Endothelial cell of umbilical vein (primary cell): ENCODE data around the gene BMPER. TPM values are rescaled to one million over a fixed set of nuclear protein-coding genes. Genes with fewer than 3 reads are reported as not detected.
A peak's percentile ranks its signal among the peaks of the same experiment; 100 is the strongest.

ENCODE experiments used
- BruUV-seq: library from RNA; stranded (reverse); fragments of 400-500 nt; replicated peaks from 2 replicates; lab custom pipeline; 2021; lab: Mats Ljungman, UMichigan
- CTCF ChIA-PET: fragments of 300-600, 350-600 bp; sonication (Branson Sonifier 250); formaldehyde crosslinking; loops from one replicate; lab custom pipeline; 2021; ENCODE audit warnings: antibody characterized with exemption, inconsistent platforms; lab: Charles Lee
- POLR2A ChIA-PET: fragments of 300-600, 350-600 bp; sonication (Branson Sonifier 250); formaldehyde crosslinking; loops from one replicate; lab custom pipeline; 2021; ENCODE audit warnings: antibody characterized with exemption, inconsistent platforms; lab: Charles Lee
- DNase-seq: peaks from one replicate; pipeline ENCODE4 v3.0.0-alpha.2; 2011; ENCODE audit warnings: low read depth, low spot score
- FAIRE-seq: peaks from 2 replicates; lab custom pipeline; 2011; peaks lifted over from hg19 to GRCh38; lab: Jason Lieb, UNC
- H2AFZ ChIP-seq: 2 replicates; pipeline ENCODE4 v1.6.0; 2012; ENCODE audit warnings: low read depth, low read length, control low read depth, inconsistent platforms
- H3K27ac ChIP-seq: 2 replicates; pipeline ENCODE4 v1.5.1; 2011; ENCODE audit warnings: low read depth, mild to moderate bottlenecking, control low read depth, low read length, moderate library complexity; ENCODE audit not compliant: insufficient read depth
- H3K27me3 ChIP-seq, 2 experiments: 2 replicates each; pipeline versions ENCODE4 v1.6.0 to v1.6.1; 2011; ENCODE audit warnings: low read length in 2 of 2, mixed read lengths in 1 of 2; ENCODE audit not compliant: control insufficient read depth in 2 of 2, insufficient read depth in 2 of 2
- H3K36me3 ChIP-seq, 2 experiments: 2 replicates in 1 of 2; 3 replicates in 1 of 2; pipeline ENCODE4 v1.5.1; 2011; ENCODE audit warnings: low read length in 2 of 2, mild to moderate bottlenecking in 1 of 2, moderate library complexity in 1 of 2; ENCODE audit not compliant: control insufficient read depth in 2 of 2, insufficient read depth in 2 of 2; ENCODE audit errors: extremely low read depth in 1 of 2
- H3K4me1 ChIP-seq: 3 replicates; pipeline ENCODE4 v1.5.1; 2011; ENCODE audit warnings: mild to moderate bottlenecking, low read length; ENCODE audit not compliant: control insufficient read depth, insufficient read depth; ENCODE audit errors: extremely low read depth
- H3K4me2 ChIP-seq: 2 replicates; pipeline ENCODE4 v1.6.1; 2011; ENCODE audit warnings: low read length, control low read depth, mixed read lengths; ENCODE audit not compliant: insufficient read depth
- H3K4me3 ChIP-seq, 3 experiments: fragments of 200-600 bp in 1 of 3; sonication (generic), shearing (Covaris generic) in 1 of 3; replicated peaks in 1 of 3; 2 replicates each; pipeline ENCODE4 v1.5.1; 2011 to 2016; ENCODE audit warnings: control low read depth in 3 of 3, low read length in 3 of 3, mild to moderate bottlenecking in 2 of 3, inconsistent platforms in 1 of 3, low read depth in 1 of 3, moderate library complexity in 1 of 3; ENCODE audit not compliant: insufficient read depth in 1 of 3
- H3K79me2 ChIP-seq: 2 replicates; pipeline ENCODE4 v1.6.0; 2012; ENCODE audit warnings: low read length, inconsistent platforms; ENCODE audit not compliant: control insufficient read depth, insufficient read depth
- H3K9ac ChIP-seq: replicated peaks from 2 replicates; pipeline ENCODE3; 2011; ENCODE audit warnings: low read length, control low read depth; ENCODE audit not compliant: insufficient read depth; ENCODE audit errors: extremely low read depth
- H3K9me1 ChIP-seq: replicated peaks from 3 replicates; pipeline ENCODE4 v1.6.0; 2011; ENCODE audit warnings: mild to moderate bottlenecking, low read length; ENCODE audit not compliant: control insufficient read depth, insufficient read depth; ENCODE audit errors: extremely low read depth
- H3K9me3 ChIP-seq: replicated peaks from 2 replicates; pipeline ENCODE4 v1.5.1; 2012; ENCODE audit warnings: low read length, inconsistent platforms; ENCODE audit not compliant: control insufficient read depth, insufficient read depth
- H4K20me1 ChIP-seq: replicated peaks from 2 replicates; pipeline ENCODE3; 2011; ENCODE audit warnings: mild to moderate bottlenecking, low read length; ENCODE audit not compliant: control insufficient read depth, insufficient read depth; ENCODE audit errors: extremely low read depth
- EZH2 ChIP-seq: IDR thresholded peaks from 2 replicates; pipeline ENCODE4 v1.6.1; 2012; ENCODE audit warnings: borderline replicate concordance, low read depth, mild to moderate bottlenecking, moderate library complexity, low read length, inconsistent platforms; ENCODE audit not compliant: severe bottlenecking
- FOS ChIP-seq: IDR thresholded peaks from 2 replicates; pipeline ENCODE4 v1.6.1; 2011; ENCODE audit warnings: mild to moderate bottlenecking, low read length, moderate library complexity, borderline replicate concordance; ENCODE audit not compliant: insufficient read depth
- GATA2 ChIP-seq: IDR thresholded peaks from 2 replicates; pipeline ENCODE4 v1.7.0; 2011; ENCODE audit warnings: low read depth, mild to moderate bottlenecking, moderate library complexity, mixed read lengths, low read length; ENCODE audit not compliant: insufficient read length, insufficient read depth
- JUN ChIP-seq: IDR thresholded peaks from 2 replicates; pipeline ENCODE4 v1.6.1; 2011; ENCODE audit warnings: borderline replicate concordance, low read depth; ENCODE audit not compliant: insufficient read length, insufficient read depth
- MYC ChIP-seq: IDR thresholded peaks from one replicate; pipeline ENCODE4 v1.6.1; 2011; ENCODE audit warnings: mild to moderate bottlenecking, low read depth, low read length
- POLR2A ChIP-seq: IDR thresholded peaks from 2 replicates; pipeline ENCODE4 v1.6.1; 2012; ENCODE audit warnings: low read depth, mild to moderate bottlenecking, control low read depth, low read length
- POLR2AphosphoS5 ChIP-seq: IDR thresholded peaks from 2 replicates; pipeline ENCODE4 v1.6.1; 2012; ENCODE audit warnings: low read depth, mild to moderate bottlenecking, control low read depth, low read length, moderate library complexity; ENCODE audit not compliant: insufficient read depth
- dilution Hi-C: fragments of 300-500 bp; cut with MboI; formaldehyde crosslinking; loops from one replicate; pipeline ENCODE4 v1.15.0; 2019; ENCODE audit warnings: low sequenced_read_pairs; ENCODE audit not compliant: extremely low pct_ligation_motif_present
- intact Hi-C: fragments of 100-400 bp; cut with micrococcal nuclease; formaldehyde crosslinking; loops from one replicate; pipeline ENCODE4 v1.10.0; 2022
- polyA plus RNA-seq, 4 experiments: library from polyadenylated mRNA; depleted of rRNA in 3 of 4; stranded (reverse) in 3 of 4; unstranded in 1 of 4; fragments of >200 nt; gene quantifications; 2 replicates each; pipeline versions ENCODE4 v1.2.1 to v1.2.3, GENCODE V29; 2011 to 2012; ENCODE audit warnings: missing spikeins in 1 of 4
- total RNA-seq: library from RNA; stranded (reverse); gene quantifications from 2 replicates; pipeline ENCODE4 v1.2.3, GENCODE V29; 2021
- TF ChIP-seq, protein P1 (sequence below): IDR thresholded peaks from 2 replicates; pipeline ENCODE4 v1.6.1; 2011; ENCODE audit not compliant: insufficient read depth, insufficient read length
- TF ChIP-seq, protein P2 (sequence below), 2 donors: IDR thresholded peaks; 1 replicate in 1 of 2; 2 replicates in 1 of 2; pipeline ENCODE4 v1.5.1; 2011; ENCODE audit warnings: low read length in 2 of 2, mild to moderate bottlenecking in 2 of 2, moderate library complexity in 2 of 2, control low read depth in 1 of 2, inconsistent platforms in 1 of 2, low read depth in 1 of 2; ENCODE audit not compliant: insufficient read depth in 1 of 2; ENCODE audit errors: extremely low read depth in 1 of 2

The BMPER gene
- total and polyA plus RNA-seq, 2 donors (not counting 3 experiments of a cell fraction or from before 2014, with no cell fraction given), result 0.10 to 0.13 TPM

DNA sequence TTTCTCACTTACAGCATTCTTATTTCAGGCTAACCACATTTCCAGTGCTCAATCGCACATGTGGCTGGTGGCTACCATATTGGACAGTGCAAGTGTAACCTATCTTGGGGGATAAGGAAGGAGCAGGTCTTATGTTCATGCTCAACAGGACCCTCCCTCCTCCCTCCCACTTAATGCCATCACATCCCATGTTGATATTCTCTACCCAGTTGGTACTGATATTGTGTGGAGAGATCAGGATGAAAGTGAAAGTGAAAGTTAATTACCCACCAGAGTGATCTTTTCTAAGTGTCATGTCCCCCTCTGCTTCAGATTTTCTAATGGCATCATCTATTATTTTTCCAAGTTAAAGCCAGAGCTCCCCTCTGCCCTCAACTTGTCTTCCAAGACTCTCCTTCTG lies 91.6 kb downstream of the BMPER start:
- no peaks in the 10 kb centered on the region for H3K36me3 ChIP-seq
- TF ChIP-seq MYC (no peak), POLR2AphosphoS5 (no peak), JUN (no peak), EZH2 (no peak), GATA2 (no peak), POLR2A (no peak), FOS (no peak)
- TF ChIP-seq, protein P1, sequence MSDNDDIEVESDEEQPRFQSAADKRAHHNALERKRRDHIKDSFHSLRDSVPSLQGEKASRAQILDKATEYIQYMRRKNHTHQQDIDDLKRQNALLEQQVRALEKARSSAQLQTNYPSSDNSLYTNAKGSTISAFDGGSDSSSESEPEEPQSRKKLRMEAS, result no peak
- TF ChIP-seq, protein P2, sequence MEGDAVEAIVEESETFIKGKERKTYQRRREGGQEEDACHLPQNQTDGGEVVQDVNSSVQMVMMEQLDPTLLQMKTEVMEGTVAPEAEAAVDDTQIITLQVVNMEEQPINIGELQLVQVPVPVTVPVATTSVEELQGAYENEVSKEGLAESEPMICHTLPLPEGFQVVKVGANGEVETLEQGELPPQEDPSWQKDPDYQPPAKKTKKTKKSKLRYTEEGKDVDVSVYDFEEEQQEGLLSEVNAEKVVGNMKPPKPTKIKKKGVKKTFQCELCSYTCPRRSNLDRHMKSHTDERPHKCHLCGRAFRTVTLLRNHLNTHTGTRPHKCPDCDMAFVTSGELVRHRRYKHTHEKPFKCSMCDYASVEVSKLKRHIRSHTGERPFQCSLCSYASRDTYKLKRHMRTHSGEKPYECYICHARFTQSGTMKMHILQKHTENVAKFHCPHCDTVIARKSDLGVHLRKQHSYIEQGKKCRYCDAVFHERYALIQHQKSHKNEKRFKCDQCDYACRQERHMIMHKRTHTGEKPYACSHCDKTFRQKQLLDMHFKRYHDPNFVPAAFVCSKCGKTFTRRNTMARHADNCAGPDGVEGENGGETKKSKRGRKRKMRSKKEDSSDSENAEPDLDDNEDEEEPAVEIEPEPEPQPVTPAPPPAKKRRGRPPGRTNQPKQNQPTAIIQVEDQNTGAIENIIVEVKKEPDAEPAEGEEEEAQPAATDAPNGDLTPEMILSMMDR (IDR thresholded peaks at IDR 0.05; ENCODE audit: extremely low read depth in 1 of 2, insufficient read depth in 1 of 2, low read depth in 1 of 2, low read length in 2 of 2), result no peak
- CTCF ChIA-PET, result no interaction called here
- no peak overlapping the region for H3K4me2 ChIP-seq
- no TSS peak for BruUV-seq
- DNase-seq, result no peak
- H2AFZ ChIP-seq, result peak overlapping the region; percentile 5
- dilution Hi-C loops (no loop called here), intact Hi-C loops (no loop called here)
- H3K4me1 ChIP-seq, result no peaks in the 10 kb centered on the region
- H3K27me3 ChIP-seq, result no peaks in the 10 kb centered on the region
- no peak for FAIRE-seq
- no peaks in the 10 kb centered on the region for H4K20me1 ChIP-seq
- H3K9me3 ChIP-seq, result no peaks in the 10 kb centered on the region
- no peaks in the 10 kb centered on the region for H3K79me2 ChIP-seq
- no peak overlapping the region for H3K27ac ChIP-seq
- no peak overlapping the region for H3K9ac ChIP-seq
- no peak overlapping the region for H3K4me3 ChIP-seq
- no peaks in the 10 kb centered on the region for H3K9me1 ChIP-seq
- POLR2A ChIA-PET, result no interaction called here
